Measurements from ENCODE around the gene RAD51B.
"Not testable (repeated sequence)": the region's sequence is repeated elsewhere in the genome, so short reads cannot be mapped to it uniquely, and the experiment has no call there.

RAD51B gene

GRCh38 chr14:68219407-68219806 lies 399.8 kb downstream of the RAD51B start:
- DNase-seq (ENCODE audit: low read depth, low spot score): no peak
- H3K4me1 ChIP-seq (ENCODE audit: insufficient read depth, insufficient read length): no peaks in the 10 kb centered on the region
- no peaks in the 10 kb centered on the region for H3K27me3 ChIP-seq (ENCODE audit: insufficient read depth, insufficient read length)
- H3K36me3 ChIP-seq (ENCODE audit: insufficient read depth, insufficient read length, low read length): no peaks in the 10 kb centered on the region
- no peaks in the 10 kb centered on the region for H3K9me3 ChIP-seq (ENCODE audit: insufficient read depth, low read length)
- no peak overlapping the region for H3K9ac ChIP-seq (ENCODE audit: insufficient read length, low read depth)
- no peak for TF ChIP-seq ZNF274 (IDR thresholded peaks at IDR 0.05; ENCODE audit: low read depth, low read length)
- no peak for TF ChIP-seq SUZ12 (IDR thresholded peaks at IDR 0.05; ENCODE audit: extremely low read depth, insufficient read depth, insufficient read length)
- TF ChIP-seq YY1 (IDR thresholded peaks at IDR 0.05; ENCODE audit: insufficient read depth, insufficient read length): no peak
- H3K4me3 ChIP-seq (ENCODE audit: insufficient read length, low read depth): no peak overlapping the region

- H3K4me1 ChIP-seq (ENCODE audit: insufficient read depth, insufficient read length); H3K4me3 ChIP-seq (ENCODE audit: insufficient read length, low read depth); H3K9ac ChIP-seq (ENCODE audit: insufficient read length, low read depth); DNase-seq (ENCODE audit: low read depth, low spot score); H3K9me3 ChIP-seq (ENCODE audit: insufficient read depth, low read length); H3K27me3 ChIP-seq (ENCODE audit: insufficient read depth, insufficient read length); H3K36me3 ChIP-seq (ENCODE audit: insufficient read depth, insufficient read length, low read length): not testable (repeated sequence)
Observed at GRCh38 chr14:68221046-68221445, 401.5 kb downstream of the RAD51B start.

- H3K9me3 ChIP-seq (ENCODE audit: insufficient read depth, low read length): no peaks in the 10 kb centered on the region
- no peak for TF ChIP-seq ZNF274 (IDR thresholded peaks at IDR 0.05; ENCODE audit: low read depth, low read length)
- no peak for TF ChIP-seq SUZ12 (IDR thresholded peaks at IDR 0.05; ENCODE audit: extremely low read depth, insufficient read depth, insufficient read length)
- no peak for TF ChIP-seq YY1 (IDR thresholded peaks at IDR 0.05; ENCODE audit: insufficient read depth, insufficient read length)
Observed at GRCh38 chr14:68222154-68222553, 402.6 kb downstream of the RAD51B start.

GRCh38 chr14:68222726-68223125 lies 403.1 kb downstream of the RAD51B start:
- Histone ChIP-seq H3K4me1 (ENCODE audit: insufficient read depth, insufficient read length) (no peaks in the 10 kb centered on the region), H3K9me3 (ENCODE audit: insufficient read depth, low read length) (no peaks in the 10 kb centered on the region), H3K4me3 (ENCODE audit: insufficient read length, low read depth) (no peak overlapping the region), H3K27me3 (ENCODE audit: insufficient read depth, insufficient read length) (no peaks in the 10 kb centered on the region), H3K36me3 (ENCODE audit: insufficient read depth, insufficient read length, low read length) (no peaks in the 10 kb centered on the region), H3K9ac (ENCODE audit: insufficient read length, low read depth) (no peak overlapping the region)
- TF ChIP-seq YY1 (IDR thresholded peaks at IDR 0.05; ENCODE audit: insufficient read depth, insufficient read length): no peak
- TF ChIP-seq ZNF274 (IDR thresholded peaks at IDR 0.05; ENCODE audit: low read depth, low read length): no peak
- no peak for TF ChIP-seq SUZ12 (IDR thresholded peaks at IDR 0.05; ENCODE audit: extremely low read depth, insufficient read depth, insufficient read length)
- no peak for DNase-seq (ENCODE audit: low read depth, low spot score)

More at GRCh38 chr14:68222154-68222553, 402.6 kb downstream of the RAD51B start:
- Histone ChIP-seq H3K4me1 (ENCODE audit: insufficient read depth, insufficient read length) (no peaks in the 10 kb centered on the region), H3K4me3 (ENCODE audit: insufficient read length, low read depth) (no peak overlapping the region), H3K9ac (ENCODE audit: insufficient read length, low read depth) (no peak overlapping the region), H3K36me3 (ENCODE audit: insufficient read depth, insufficient read length, low read length) (no peaks in the 10 kb centered on the region), H3K27me3 (ENCODE audit: insufficient read depth, insufficient read length) (no peaks in the 10 kb centered on the region)
- DNase-seq (ENCODE audit: low read depth, low spot score): no peak

GRCh38 chr14:68223631-68224030 lies 404.1 kb downstream of the RAD51B start:
- no peaks in the 10 kb centered on the region for H3K27me3 ChIP-seq (ENCODE audit: insufficient read depth, insufficient read length)
- no peaks in the 10 kb centered on the region for H3K36me3 ChIP-seq (ENCODE audit: insufficient read depth, insufficient read length, low read length)
- no peaks in the 10 kb centered on the region for H3K9me3 ChIP-seq (ENCODE audit: insufficient read depth, low read length)
- H3K4me3 ChIP-seq (ENCODE audit: insufficient read length, low read depth): no peak overlapping the region
- TF ChIP-seq SUZ12 (IDR thresholded peaks at IDR 0.05; ENCODE audit: extremely low read depth, insufficient read depth, insufficient read length): no peak
- no peak for TF ChIP-seq YY1 (IDR thresholded peaks at IDR 0.05; ENCODE audit: insufficient read depth, insufficient read length)
- TF ChIP-seq ZNF274 (IDR thresholded peaks at IDR 0.05; ENCODE audit: low read depth, low read length): no peak
- H3K9ac ChIP-seq (ENCODE audit: insufficient read length, low read depth): no peak overlapping the region
- DNase-seq (ENCODE audit: low read depth, low spot score): no peak
- H3K4me1 ChIP-seq (ENCODE audit: insufficient read depth, insufficient read length): no peaks in the 10 kb centered on the region

GRCh38 chr14:68225321-68225720 lies 405.7 kb downstream of the RAD51B start:
- H3K9me3 ChIP-seq (ENCODE audit: insufficient read depth, low read length): no peaks in the 10 kb centered on the region
- TF ChIP-seq YY1 (IDR thresholded peaks at IDR 0.05; ENCODE audit: insufficient read depth, insufficient read length) (no peak), ZNF274 (IDR thresholded peaks at IDR 0.05; ENCODE audit: low read depth, low read length) (no peak), SUZ12 (IDR thresholded peaks at IDR 0.05; ENCODE audit: extremely low read depth, insufficient read depth, insufficient read length) (no peak)
- no peak for DNase-seq (ENCODE audit: low read depth, low spot score)
- H3K4me1 ChIP-seq (ENCODE audit: insufficient read depth, insufficient read length): no peaks in the 10 kb centered on the region
- H3K4me3 ChIP-seq (ENCODE audit: insufficient read length, low read depth): no peak overlapping the region
- no peaks in the 10 kb centered on the region for H3K36me3 ChIP-seq (ENCODE audit: insufficient read depth, insufficient read length, low read length)
- H3K27me3 ChIP-seq (ENCODE audit: insufficient read depth, insufficient read length): no peaks in the 10 kb centered on the region
- H3K9ac ChIP-seq (ENCODE audit: insufficient read length, low read depth): no peak overlapping the region

- no peak for DNase-seq (ENCODE audit: low read depth, low spot score)
- Histone ChIP-seq H3K9me3 (ENCODE audit: insufficient read depth, low read length) (no peaks in the 10 kb centered on the region), H3K9ac (ENCODE audit: insufficient read length, low read depth) (no peak overlapping the region), H3K27me3 (ENCODE audit: insufficient read depth, insufficient read length) (no peaks in the 10 kb centered on the region), H3K4me3 (ENCODE audit: insufficient read length, low read depth) (no peak overlapping the region), H3K4me1 (ENCODE audit: insufficient read depth, insufficient read length) (no peaks in the 10 kb centered on the region), H3K36me3 (ENCODE audit: insufficient read depth, insufficient read length, low read length) (no peaks in the 10 kb centered on the region)
- TF ChIP-seq YY1 (IDR thresholded peaks at IDR 0.05; ENCODE audit: insufficient read depth, insufficient read length): no peak
- no peak for TF ChIP-seq ZNF274 (IDR thresholded peaks at IDR 0.05; ENCODE audit: low read depth, low read length)
Observed at GRCh38 chr14:68226523-68226922, 406.9 kb downstream of the RAD51B start.

GRCh38 chr14:68228656-68229055 lies 409.1 kb downstream of the RAD51B start:
- TF ChIP-seq ZNF274 (IDR thresholded peaks at IDR 0.05; ENCODE audit: low read depth, low read length) (no peak), SUZ12 (IDR thresholded peaks at IDR 0.05; ENCODE audit: extremely low read depth, insufficient read depth, insufficient read length) (no peak), YY1 (IDR thresholded peaks at IDR 0.05; ENCODE audit: insufficient read depth, insufficient read length) (no peak)
- DNase-seq (ENCODE audit: low read depth, low spot score): no peak
- Histone ChIP-seq H3K4me3 (ENCODE audit: insufficient read length, low read depth) (no peak overlapping the region), H3K9ac (ENCODE audit: insufficient read length, low read depth) (no peak overlapping the region), H3K27me3 (ENCODE audit: insufficient read depth, insufficient read length) (no peaks in the 10 kb centered on the region), H3K9me3 (ENCODE audit: insufficient read depth, low read length) (no peaks in the 10 kb centered on the region), H3K4me1 (ENCODE audit: insufficient read depth, insufficient read length) (no peaks in the 10 kb centered on the region), H3K36me3 (ENCODE audit: insufficient read depth, insufficient read length, low read length) (no peaks in the 10 kb centered on the region)
